ENCODE results near the gene GABRP. TPM values are rescaled to one million over a fixed set of nuclear protein-coding genes. Genes with fewer than 3 reads are reported as not detected.
"Not testable (repeated sequence)": the region's sequence is repeated elsewhere in the genome, so short reads cannot be mapped to it uniquely, and the experiment has no call there.

GABRP gene
- total RNA-seq, 1 experiment from 2014 or later, result not detected

GRCh38 chr5:170833981-170834380 is 50.5 kb downstream of the GABRP start:
- in situ Hi-C loops (cut with HindIII; ENCODE audit: low pct_unique_long_range_greater_than_20kb, low sequenced_read_pairs); DNase-seq (ENCODE audit: low read depth, low spot score): not testable (repeated sequence)

DNA sequence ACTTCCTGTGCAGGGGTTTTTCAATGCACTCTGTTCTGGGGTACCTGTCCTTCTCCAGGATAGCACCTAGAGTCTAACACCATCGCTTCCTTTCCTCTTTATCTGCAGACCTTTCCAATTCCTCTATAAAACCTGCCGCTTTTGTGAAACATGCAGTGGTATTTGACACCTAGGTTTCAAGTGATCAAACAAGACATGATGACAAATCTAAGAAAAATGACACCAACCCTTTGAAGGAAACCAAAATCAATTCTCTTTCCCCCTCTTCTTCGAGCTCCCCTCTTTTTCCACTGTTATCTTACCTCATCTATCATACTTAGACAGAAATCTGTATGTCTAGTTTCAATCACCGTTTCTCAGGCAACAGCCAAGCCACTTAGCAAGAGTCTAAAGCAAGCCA is 52.7 kb downstream of the GABRP start:
- DNase-seq (ENCODE audit: low read depth, low spot score), result no peak
- in situ Hi-C loops (cut with HindIII; ENCODE audit: low pct_unique_long_range_greater_than_20kb, low sequenced_read_pairs), result no loop called here

DNA sequence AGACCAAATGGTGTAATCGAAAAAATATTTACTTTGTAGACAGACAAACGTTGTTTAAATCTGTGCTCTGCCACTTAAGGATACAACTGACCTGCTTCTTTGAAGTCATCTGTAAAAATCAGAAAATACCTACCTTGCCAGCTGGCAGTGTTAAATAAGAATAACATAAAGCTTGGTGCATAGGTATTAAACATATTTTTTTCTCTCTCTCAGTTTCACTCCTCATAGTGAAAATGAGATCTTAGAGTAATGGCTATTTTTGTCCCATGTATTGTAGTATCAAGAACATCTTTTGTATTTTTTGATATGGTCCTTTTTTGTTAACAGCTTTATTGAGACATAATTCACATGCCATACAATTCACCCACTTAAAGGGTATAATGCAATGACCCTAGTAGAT is 60.3 kb downstream of the GABRP start:
- DNase-seq (ENCODE audit: low read depth, low spot score), result no peak
- in situ Hi-C loops (cut with HindIII; ENCODE audit: low pct_unique_long_range_greater_than_20kb, low sequenced_read_pairs), result no loop called here

DNA sequence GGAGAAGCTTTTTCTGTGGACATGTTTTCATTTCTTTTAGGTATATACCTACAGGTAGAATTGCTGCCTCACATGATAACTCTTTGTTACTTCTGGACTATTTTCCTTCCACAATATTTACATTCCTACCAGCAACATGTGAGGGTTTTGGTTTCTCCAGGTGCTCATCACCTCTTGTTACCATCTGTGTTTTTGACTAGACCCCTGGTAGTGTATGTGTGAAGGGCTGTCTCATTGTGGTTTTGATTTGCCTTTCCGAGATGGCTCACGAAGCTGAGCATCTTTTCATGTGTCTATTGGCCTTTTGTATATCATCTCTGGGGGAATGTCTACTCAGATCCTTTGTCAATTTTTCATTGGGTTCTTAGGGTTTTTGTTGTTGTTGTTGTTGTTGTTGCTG is 61.1 kb downstream of the GABRP start:
- in situ Hi-C loops (cut with HindIII; ENCODE audit: low pct_unique_long_range_greater_than_20kb, low sequenced_read_pairs), result no loop called here
- no peak for DNase-seq (ENCODE audit: low read depth, low spot score)

GRCh38 chr5:170846416-170846815 is 62.9 kb downstream of the GABRP start:
- peak; percentile 96 for DNase-seq (ENCODE audit: low read depth, low spot score)
- in situ Hi-C loops (cut with HindIII; ENCODE audit: low pct_unique_long_range_greater_than_20kb, low sequenced_read_pairs), result no loop called here

DNA sequence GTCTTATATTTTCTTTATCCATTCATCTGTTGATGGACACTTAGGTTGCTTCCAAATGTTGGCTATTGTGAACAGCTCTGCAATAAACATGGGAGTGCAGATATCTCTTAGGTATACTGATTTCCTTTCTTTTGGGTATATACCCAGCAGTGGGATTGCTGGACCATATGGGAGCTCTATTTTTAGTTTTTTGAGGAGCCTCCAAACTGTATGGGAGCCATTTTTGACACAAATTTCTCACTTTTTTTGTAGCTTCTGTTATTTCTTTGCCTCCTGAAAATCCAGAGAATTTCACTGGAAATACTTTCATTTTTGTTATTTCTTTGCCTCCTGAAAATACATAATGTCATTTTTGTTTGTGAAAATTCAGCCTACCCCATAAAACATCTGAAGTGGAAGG is 63.3 kb downstream of the GABRP start:
- in situ Hi-C loops (cut with HindIII; ENCODE audit: low pct_unique_long_range_greater_than_20kb, low sequenced_read_pairs), result no loop called here
- no peak for DNase-seq (ENCODE audit: low read depth, low spot score)

- in situ Hi-C loops (cut with HindIII; ENCODE audit: low pct_unique_long_range_greater_than_20kb, low sequenced_read_pairs), result no loop called here
- DNase-seq (ENCODE audit: low read depth, low spot score), result no peak
Measured at GRCh38 chr5:170848033-170848432, 64.5 kb downstream of the GABRP start.

DNA sequence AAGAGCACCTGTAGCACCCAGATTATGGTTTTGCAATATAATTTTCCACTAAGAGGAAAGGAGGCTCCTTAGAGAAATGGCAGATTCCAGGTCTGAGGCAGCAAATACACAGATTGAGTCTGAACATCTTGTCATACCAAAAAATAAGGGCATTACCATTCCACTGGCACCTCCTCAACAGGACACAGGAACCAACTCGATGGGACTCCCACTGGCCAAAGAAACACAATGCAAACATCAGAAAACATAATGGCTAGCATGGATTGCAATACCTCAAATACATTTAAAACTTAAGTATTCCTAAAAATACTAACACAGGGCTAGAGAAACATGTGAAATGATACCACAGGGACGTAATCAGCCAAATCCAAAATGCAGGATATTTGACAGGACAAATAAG is 65.8 kb downstream of the GABRP start:
- in situ Hi-C loops (cut with HindIII; ENCODE audit: low pct_unique_long_range_greater_than_20kb, low sequenced_read_pairs), result no loop called here
- peak; percentile 32 for DNase-seq (ENCODE audit: low read depth, low spot score)

DNA sequence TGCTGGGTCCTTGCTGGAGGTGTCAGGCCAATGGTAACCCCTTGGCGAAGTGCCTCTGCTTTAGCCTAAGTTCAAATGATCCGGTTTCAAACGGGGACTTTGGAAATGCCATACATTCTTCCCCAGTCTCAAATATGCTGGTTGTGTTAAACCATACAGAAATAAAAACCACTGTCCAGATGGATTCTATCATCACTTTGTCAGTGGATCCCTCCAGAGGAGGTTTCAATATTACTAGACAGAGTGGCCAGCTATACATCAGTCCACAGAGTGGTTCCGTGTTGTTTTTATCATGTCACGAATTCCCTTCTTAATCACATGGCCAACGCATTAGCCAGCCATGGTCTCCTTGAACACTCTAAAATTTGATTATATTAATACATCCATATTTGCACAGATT is 71.0 kb downstream of the GABRP start:
- no peak for DNase-seq (ENCODE audit: low read depth, low spot score)
- in situ Hi-C loops (cut with HindIII; ENCODE audit: low pct_unique_long_range_greater_than_20kb, low sequenced_read_pairs), result no loop called here

GRCh38 chr5:170857066-170857465 is 73.5 kb downstream of the GABRP start:
- in situ Hi-C loops (cut with HindIII; ENCODE audit: low pct_unique_long_range_greater_than_20kb, low sequenced_read_pairs), result no loop called here
- DNase-seq (ENCODE audit: low read depth, low spot score), result no peak

- DNase-seq (ENCODE audit: low read depth, low spot score), result no peak
- in situ Hi-C loops (cut with HindIII; ENCODE audit: low pct_unique_long_range_greater_than_20kb, low sequenced_read_pairs), result no loop called here
Measured at GRCh38 chr5:170860415-170860814, 76.9 kb downstream of the GABRP start.

DNA sequence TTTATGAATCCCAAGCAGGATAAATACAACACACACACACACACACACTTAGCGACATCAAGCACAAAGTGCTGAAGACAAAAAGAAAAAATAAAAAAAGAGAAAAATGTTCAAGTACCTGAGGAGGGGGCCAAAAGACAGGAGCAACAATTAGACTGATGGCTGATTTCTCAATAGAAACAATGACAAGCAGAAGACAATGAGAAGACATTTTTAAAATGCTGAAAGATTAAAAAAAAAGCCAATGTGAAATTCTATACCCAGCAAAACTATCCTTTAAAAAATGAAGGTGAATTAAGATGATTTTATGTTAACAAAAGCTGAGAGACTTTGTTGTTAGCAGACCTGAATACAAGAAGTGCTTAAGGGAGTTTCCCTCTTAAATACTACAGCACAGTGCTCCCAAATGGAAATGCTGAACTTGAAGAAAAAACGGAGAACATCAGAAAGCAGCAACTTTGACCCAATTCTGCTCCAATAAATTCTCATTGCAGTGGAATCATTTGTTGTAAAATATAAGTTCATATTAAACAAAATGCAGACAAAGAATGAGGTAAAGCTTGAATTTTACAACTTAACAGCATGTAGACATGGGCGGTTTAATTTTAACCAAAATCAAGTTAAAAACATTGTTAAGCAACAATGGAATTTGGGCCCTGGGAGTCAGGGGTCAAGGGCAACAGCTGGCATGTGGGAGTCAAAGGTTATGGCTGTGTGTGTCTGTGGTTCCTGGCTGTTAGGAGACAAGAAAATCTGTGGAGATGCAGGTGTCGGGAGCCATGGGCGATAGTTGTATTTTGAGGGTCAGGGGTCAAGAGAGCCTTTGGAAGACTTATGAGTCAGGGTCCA is 77.5 kb downstream of the GABRP start:
- in situ Hi-C loops (cut with HindIII; ENCODE audit: low pct_unique_long_range_greater_than_20kb, low sequenced_read_pairs), result no loop called here
- DNase-seq (ENCODE audit: low read depth, low spot score), result no peak

DNA sequence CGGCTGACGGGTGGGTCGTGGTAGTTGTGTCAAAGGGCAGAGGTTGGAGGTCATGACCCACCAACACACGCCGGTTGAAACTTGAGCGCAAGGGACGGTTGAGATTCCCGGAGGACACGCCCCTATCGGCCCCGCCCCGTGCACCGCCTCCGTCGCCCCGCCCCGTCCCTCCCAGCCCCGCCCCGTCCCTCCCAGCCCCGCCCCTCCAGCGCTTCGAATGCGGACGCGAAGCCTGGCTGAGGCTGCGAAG is 78.1 kb downstream of the GABRP start:
- DNase-seq (ENCODE audit: low read depth, low spot score), result no peak
- in situ Hi-C loops (cut with HindIII; ENCODE audit: low pct_unique_long_range_greater_than_20kb, low sequenced_read_pairs), result no loop called here

DNA sequence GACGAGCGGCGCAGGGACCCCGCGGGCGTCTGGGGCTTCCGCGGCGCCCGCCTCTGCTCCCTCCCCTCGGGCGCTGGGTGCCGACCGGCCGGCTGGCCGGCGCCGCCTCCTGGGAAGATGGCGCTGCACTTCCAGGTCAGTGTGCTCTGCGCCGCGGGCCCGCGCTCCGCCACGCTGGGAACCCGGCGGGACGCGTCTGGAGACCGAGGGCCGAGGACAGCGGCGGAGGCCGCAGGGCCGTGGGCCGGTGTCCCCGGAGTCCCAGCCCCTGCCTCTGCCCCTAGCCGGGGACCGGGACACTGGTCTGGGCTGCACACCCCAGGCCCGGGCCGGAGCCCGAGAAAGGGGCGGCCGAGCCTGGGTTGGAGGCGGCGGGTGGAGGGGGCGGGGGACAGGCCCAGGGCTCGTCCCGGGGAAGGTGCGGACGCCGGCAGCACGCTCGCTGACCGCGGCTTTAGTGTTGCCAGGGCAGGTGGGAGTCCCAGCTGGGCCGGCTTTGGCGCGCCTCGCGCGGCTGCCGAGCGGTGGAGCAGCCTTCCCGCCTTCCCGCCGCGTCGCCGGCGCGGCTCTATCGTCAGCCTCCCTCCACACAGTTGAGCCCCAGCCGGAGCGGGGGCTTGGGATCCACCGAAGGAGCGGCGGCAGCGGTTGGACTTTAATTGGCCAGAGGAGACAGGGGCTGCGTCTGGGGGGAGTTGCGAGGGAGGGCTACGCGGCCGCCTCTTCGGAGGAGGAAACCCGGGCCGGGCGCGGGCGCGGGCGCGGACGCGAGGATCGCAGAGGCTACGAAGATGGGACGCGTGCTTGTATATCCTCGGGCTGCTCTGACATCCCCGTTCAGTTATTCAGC is 78.6 kb downstream of the GABRP start, which contains the start of gene RANBP17:
RANBP17 (plus strand) TSS at position 102 of the 850 bp plus-strand sequence.
- in situ Hi-C loops (cut with HindIII; ENCODE audit: low pct_unique_long_range_greater_than_20kb, low sequenced_read_pairs), result no loop called here
- peak; percentile 77 for DNase-seq (ENCODE audit: low read depth, low spot score)

DNA sequence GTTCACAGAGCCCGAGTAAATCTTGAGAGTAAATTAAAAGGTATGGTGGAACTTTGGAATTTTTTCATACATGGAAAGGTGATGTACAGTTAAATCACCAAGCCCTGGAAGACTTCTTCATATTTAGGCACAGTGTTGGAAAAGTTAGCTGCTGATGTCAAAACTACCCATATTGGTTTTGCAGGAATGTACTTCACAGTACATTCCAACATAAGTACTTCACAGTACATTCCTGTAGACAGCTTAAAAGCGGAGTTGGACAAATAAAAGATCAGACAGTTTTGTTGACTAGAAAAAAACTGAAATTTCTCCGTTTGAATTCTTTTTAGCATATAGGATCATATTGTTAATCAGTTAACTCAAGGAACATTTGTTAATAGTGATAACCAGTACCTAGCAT is 80.1 kb downstream of the GABRP start:
- DNase-seq (ENCODE audit: low read depth, low spot score), result no peak
- in situ Hi-C loops (cut with HindIII; ENCODE audit: low pct_unique_long_range_greater_than_20kb, low sequenced_read_pairs), result no loop called here
